DND-41 (cell line): Measurements from ENCODE around the gene UPK1B.

ENCODE experiments used
- CTCF ChIP-seq: IDR thresholded peaks from 2 replicates; pipeline ENCODE4 v1.5.1; 2012; ENCODE audit warnings: borderline replicate concordance, low read length, moderate library complexity, mild to moderate bottlenecking; ENCODE audit not compliant: poor library complexity, severe bottlenecking; ENCODE audit errors: extremely low read depth
- EZH2 ChIP-seq: IDR thresholded peaks from 3 replicates; pipeline ENCODE4 v1.6.1; 2012; ENCODE audit warnings: borderline replicate concordance, low read depth, mild to moderate bottlenecking, moderate library complexity, low read length, inconsistent platforms; ENCODE audit not compliant: severe bottlenecking

- TF ChIP-seq CTCF (no peak), EZH2 (no peak)
These were observed 28.3 kb upstream of the UPK1B start for GRCh38 chr3:119145128-119145499.
